NCI-H748 (cell line): Measurements from ENCODE around the gene ST6GALNAC1.
"Not testable (repeated sequence)": the region's sequence is repeated elsewhere in the genome, so short reads cannot be mapped to it uniquely, and the experiment has no call there.

Source experiments
- DNase-seq: peaks from one replicate; lab custom pipeline; 2025; ENCODE audit not compliant: unreplicated experiment; lab: John Stamatoyannopoulos, UW

ST6GALNAC1 gene

DNA sequence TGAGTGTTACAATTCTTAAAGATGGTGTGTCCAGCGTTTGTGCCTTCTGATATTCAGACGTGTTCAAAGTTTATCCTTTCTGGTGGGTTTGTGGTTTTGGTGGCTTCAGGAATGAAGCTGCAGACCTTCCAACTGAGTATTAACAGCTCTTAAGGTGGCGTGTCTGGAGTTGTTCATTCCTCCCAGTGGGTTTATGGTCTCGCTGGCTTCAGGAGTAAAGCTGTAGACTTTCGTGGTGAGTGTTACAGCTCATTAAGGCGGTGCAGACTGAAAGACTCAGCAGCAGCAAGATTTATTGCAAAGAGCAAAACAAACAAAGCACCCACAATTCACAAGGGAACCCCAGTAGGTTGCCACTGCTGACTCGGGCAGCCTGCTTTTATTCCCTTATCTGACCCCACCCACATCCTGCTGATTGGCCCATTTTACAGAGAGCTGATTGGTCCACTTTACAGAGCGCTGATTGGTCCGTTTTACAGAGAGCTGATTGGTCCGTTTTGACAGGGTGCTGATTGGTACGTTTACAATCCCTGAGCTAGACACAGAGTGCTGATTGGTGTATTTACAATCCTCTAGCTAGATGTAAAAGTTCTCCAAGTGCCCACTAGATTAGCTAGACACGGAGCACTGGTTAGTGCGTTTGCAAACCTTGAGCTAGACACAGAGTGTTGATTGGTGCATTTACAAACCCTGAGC, 29.3 kb downstream of the ST6GALNAC1 start:
- DNase-seq: not testable (repeated sequence)

DNA sequence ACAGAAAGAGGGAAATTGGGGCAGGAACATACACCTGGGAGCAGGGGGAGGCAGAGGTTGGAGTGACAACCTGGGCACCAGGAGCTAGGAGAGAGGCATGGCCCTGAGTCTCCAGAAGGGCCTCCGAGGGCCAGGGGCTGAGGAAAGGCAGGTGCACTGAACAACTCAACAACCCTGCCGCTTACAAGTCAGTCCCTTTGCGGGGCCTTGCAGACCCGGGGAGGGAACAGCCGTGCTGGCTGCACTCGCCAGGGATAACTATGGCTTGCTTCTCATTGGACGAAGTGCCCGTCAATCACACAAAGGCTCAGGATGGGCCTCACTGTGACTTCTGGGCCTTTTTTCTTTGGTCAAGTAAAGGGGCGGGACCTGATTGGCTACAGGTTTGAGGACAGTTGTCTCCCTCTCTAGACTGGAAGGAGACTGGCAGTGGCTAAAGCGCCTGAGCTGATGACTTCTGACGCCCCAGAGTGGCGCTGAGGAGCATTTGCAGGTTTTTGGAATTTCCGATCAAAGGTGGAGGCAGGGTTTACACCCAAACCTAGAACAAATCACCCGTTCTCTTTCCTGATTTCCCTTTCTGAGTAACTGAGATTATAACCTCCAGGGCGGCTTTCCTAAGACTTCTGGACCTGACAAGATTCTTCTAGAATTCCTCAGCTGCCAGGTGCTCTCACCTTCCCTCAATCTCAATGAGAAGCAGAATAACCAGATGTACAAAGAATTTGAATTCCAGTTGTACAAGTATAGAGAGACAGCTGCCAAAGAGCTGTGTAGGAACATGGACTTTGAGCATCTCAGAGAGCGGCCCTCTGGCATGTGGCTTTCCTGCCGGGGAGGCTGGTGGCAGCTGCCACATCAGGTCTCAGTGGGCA, 30.3 kb downstream of the ST6GALNAC1 start:
- DNase-seq: no peak

DNA sequence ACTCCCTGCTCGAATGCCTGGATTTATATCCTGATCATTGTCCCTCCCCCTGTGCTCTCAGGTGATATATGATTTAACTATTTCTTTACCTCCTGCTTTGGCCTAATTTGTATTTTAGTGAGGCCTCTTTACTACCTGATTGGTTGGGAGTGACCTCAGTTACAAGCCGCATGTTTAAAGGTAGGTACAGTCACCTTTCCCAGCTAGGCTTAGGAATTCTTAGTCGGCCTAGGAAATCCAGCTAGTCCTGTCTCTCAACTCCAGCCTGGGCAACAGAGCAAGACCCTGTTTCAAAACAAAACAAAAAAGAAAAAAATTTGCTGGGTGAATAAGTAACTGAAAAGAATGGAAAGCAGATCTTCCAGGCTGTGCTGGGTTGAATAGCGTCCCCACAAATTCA, 31.1 kb downstream of the ST6GALNAC1 start:
- DNase-seq: no peak

DNA sequence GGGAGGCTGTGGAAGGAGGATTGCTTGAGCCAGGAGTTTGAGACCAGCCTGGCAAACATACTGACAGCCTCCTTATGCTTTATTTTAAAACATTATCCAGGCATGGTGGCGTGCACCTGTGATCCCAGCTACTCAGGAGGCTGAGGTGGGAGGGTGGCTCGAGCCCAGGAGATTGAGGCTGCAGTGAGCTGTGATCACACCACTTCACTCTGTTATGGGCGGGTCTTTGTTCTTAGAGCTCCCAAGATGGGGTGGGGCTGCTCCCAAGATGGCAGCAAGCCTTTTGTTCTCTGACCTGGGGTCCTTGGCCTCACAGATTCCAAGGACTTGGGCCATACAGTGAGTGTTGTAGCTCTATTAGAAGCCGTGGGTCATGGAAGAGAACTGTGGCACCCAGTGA, 31.8 kb downstream of the ST6GALNAC1 start:
- no peak for DNase-seq

DNA sequence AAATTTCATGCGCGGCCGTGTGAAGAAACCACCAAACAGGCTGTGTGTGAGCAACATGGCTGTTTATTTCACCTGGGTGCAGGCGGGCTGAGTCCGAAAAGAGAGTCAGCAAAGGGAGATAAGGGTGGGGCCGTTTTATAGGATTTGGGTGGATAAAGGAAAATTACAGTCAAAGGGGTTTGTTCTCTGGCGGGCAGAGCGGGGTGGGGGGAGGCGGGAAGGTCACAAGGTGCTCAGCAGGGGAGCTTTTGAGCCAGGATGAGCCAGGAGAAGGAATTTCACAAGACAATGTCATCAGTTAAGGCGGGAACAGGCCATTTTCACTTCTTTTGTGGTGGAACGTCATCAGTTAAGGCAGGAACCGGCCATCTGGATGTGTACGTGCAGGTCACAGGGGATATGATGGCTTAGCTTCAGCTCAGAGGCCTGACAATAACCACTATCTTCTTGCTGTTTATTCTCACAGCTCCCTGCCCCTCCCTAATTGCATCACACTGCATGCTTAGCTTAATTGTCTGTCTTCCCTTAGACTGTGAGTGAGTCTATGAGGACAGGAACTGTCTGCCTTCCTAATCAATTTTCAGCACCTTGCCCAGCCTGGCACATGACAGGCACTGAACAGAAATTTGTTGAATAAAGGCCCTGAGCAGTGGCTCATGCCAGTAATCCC, 32.3 kb downstream of the ST6GALNAC1 start:
- peak; percentile 31 for DNase-seq

DNA sequence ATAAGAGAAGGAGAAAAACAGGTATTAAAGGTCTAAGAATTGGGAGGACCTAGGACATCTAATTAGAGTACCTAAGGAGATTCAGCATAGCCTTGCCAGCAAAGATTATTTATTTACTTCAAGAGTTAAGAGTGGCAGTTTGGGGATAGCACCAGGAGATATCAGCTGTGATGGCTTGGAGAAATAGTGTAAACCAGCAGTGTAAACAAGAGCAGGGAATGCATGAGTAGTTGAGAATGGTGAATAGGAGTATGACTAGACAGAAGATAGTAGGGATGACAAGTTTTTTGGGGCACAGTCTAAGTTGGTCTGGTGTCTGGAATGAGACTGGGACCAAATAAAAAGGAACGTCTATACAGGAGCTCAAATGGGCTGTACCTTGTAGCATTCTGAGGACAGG, 36.9 kb downstream of the ST6GALNAC1 start:
- not testable (repeated sequence) for DNase-seq

DNA sequence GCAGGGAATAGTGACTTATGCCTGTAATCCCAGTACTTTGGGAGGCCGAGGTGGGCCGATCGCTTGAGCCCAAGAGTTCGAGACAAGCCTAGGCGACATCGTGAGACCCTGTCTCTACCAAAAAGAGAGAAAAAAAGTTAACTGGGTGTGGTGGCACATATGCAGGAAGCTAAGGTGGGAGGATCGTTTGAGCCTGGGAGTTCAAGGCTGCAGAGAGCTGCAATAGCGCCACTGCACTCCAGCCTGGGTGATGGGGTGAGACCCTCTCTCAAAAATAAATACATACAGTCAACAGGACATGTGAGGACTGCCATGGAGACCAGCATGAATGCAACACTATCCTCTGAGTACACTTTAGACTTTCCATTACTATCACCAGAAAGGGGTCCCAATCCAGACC, 42.5 kb downstream of the ST6GALNAC1 start:
- DNase-seq: no peak

DNA sequence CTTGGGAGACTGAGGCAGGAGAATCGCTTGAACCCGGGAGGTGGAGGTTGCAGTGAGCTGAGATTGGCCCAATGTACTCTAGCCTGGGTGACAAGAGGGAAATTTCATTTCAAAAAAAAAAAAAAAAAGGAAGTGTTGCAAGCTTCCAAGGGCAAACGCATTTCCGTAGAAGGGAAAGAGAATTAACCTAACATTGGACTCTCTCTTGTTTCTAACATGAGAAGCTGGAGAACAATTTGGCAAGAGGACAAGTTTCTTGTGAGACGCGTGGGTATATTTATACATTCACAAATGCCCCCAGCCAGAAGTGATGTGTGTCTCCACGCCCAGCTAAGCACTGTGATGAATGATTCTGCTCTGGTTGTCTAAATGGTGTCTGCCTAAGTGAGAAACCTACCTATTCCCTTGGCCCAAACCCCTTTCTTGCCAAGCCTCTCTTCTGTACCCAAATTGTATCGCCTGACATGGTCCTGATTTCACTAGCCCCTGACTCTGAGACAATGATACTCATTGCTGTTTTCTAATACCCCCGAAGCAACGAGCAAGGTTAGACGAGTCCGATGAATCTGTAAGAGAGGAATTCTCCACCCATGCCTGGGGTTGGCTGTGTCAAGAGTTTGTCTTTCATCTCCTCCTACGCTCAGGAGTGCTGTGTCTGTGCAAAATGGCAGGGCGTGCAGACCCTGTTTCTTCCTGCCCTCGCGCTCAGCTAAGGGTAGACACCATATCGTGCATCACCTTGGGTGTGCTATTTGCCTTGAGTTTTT, 43.7 kb downstream of the ST6GALNAC1 start:
- no peak for DNase-seq

DNA sequence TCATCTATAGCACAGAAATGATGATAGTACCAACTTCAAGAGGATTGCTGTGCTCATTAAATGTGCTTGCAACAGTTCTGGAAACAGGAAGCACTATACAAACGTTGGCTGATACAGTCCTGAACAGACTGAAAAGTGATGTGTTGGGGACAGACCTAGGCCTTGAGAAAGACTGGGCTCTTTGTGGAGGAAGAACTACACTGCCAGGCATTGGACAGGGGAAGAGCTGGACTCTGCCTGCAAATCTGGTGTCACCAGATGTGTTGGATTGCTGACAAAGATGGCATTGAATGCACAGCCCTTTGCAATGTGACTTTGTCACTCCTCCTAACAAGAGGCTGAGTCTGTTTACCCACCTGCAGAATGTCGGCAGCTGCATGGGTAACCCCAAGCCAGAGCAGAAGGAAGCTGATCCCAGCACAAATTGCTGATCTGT, 45.5 kb downstream of the ST6GALNAC1 start:
- DNase-seq: peak; percentile 55

DNA sequence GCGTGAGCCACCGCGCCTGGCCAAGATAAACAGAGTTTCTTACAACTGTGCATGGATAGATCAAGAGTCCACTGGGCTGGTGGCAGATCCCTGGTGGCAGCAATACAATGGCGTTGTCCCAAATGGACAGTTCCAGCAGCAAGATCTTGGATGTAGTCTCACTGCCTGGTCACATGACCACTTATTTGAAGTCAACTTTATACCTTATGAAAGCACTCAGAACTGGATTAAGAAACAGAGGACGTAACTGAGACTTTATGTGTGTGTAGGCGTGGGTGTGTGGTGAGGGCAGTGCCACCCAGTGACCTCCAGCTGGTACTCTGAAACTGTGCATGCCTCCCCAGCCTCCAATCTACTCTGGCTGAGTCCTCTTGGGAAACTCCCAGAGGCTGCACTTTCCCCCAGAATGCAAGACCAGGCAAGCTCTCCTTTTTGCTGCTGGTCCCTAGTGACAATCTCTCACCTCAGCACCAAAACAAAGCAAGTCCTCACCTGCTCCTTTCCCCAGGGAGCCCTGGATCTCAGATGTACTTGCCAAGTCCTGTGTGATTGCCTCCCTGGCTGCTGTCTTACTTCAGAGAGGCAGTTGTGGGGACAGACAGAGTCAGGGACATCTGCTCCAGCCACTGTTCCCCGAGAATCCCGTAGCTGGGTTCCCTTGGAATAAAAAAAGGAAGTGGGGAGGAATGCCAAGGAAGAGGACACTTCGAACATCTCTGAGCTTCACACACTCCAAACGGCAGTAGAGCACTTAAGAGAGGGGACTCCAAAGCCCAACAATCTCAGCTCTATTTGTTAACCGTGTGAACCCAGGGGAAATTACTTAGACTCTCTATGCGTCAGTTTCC, 46.2 kb downstream of the ST6GALNAC1 start:
- DNase-seq: no peak

DNA sequence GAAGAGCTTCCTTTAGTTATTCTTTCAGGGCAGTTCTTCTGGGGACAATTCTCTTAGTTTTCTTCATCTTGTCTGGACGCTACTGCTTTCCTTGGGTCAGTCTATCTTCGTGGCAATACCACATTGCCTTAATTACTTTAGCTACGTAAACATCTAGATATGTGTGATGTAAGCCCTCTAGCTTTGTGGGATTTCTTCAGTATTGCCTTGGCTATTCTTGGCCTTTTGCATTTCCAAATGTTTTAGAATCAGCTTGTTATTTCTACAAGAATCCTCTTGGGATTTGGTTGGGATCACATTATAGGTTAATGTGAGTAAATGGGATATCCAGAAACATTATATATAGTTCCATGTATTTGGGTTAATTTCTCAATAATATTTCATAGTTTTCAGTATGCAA, 48.9 kb downstream of the ST6GALNAC1 start:
- DNase-seq: no peak

DNA sequence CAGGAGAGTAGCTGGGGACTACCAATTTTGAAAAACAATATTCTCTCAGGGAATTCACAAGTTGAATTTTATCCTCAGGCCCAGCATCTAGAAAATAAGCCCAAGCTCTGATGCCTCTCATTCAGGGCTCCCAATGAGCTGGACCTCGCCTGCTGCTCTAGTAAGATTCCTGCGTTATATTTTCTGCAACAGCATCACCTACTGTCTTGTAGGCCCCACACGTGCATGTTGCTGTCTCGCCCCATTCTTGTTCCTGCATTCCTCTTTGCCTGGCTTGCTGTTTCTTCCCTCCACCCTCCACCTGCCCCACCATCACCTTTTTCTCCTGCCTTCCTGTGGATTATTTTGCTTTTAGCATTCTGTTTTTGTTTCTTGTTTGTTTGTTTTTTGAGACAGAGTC, 49.6 kb downstream of the ST6GALNAC1 start:
- DNase-seq: no peak

DNA sequence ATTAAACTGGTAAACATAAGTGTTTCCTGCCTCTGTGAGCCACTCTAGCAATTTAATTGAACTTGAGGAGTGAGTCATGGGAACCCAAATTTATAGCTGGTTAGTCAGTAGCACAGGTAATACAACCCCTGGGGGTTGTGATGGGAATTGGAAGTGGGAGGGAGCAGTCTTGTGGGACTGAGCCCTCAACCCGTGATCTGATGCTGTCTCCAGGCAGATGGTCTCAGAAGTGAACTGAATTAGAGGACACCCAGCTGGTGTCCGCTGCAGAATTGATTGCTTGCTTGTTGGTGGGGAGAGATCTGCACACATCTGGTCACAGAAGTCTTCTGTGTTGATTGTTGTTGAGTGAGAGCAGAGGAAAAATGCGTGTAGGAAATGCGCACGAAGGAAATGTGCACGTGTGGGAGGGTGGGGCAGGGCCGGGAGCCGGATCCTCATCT, 50.2 kb downstream of the ST6GALNAC1 start:
- DNase-seq: peak; percentile 11

DNA sequence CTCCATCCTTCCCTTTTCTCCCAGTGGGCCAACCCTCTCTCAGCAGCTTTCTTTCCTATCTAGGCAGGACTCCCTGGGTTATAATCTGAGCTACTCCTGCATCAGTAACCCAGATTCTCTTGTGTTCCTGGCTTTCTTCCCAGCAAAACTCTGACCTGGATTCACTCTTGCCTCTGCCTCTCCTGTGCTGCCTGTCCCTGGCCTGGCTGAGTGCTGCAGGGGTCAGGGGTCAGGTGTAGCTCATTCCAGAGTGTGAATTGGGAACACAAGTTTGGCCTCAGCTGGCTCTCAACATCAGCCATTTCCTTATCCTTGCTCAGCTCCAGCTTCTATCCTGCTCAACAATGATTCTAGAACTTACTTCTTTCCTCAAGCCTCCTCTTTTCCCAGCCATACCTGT, 55.4 kb downstream of the ST6GALNAC1 start:
- no peak for DNase-seq

DNA sequence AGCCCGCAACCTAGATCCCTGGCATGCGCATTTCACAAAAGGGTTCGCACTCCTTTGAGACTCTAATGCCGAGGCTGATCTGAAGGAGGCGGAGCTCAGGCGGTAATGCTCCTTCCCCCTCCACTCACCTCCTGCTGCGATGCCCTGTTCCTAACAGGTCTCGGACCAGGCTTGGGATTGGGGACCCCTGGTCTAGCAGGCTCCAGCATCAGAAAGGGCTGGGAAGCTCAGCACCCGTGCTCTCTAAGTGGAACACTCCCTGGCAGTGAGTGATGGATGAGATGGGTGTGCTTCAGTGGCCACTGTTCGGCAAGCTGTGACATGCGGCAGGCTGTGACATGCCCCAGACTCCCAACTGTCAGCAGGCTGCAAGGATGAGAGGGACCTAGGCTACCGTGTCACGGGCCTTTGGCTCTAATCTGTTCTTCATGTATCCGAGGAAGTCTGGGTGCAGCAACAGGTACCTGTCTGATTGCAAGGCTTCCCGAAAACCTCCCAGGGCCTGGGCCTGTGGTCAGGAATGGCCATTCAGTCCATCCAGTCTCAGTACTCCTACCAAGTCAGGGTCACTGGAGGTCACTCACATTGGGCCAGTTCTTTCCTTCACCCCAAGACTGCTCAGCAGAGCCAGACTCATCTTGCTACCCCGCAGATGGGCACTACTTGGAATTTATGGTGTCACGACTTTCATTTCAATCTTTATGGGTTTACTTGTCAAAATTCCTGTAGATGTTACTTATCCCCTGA, 56.6 kb downstream of the ST6GALNAC1 start:
- DNase-seq: no peak

DNA sequence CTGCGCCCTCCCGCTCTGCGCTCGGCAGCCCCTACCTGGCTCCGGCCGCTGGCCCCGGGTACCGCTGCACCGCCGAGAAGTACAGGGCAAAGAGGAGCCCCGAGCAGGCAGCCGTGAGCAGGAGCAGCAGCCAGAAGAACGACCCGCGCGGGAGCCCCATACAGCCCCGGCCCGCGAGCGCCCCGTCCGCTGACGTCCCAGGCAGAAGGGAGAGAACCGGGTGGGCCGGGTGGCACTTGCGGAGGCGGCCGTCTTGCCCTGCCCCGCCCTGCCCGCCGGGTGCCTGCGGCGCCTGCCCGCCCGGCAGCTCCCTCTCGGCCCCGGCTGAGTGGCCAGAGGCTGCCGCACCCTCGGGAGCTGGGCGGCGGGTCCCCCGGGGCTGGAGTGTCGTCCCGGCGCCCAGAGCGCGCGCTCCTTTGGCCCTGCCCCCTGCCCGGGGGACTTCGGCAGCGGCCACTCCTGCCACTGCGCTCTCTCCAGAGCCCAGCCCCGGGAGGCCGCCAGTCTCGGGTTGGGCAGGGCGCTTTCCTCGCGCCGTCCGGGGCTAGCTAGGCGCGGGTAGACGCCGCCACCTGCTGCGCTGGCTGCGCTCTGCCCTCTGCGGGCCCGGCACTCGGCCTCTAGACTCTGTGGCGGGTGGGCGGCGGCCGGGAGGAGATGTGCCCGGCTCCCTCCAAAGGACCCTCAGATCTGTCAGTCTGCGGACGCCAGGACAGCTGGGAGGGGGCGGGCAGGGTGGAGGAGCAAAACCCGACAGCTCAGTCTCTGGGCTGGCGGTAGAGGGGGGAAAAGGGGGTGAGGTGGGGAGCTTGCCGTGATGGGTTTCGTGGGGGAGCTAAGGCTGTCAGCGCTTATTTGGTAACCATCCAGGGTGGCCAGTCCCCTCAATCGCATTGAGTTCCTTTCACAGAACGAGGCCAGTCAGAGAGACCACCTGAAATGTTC, 57.6 kb downstream of the ST6GALNAC1 start, which contains the start of gene ST6GALNAC2:
Gene ST6GALNAC2 (minus strand): TSS at position 212 of the 945 bp plus-strand sequence. CDS start 52 bp downstream, at position 160.
- peak; percentile 45 for DNase-seq

DNA sequence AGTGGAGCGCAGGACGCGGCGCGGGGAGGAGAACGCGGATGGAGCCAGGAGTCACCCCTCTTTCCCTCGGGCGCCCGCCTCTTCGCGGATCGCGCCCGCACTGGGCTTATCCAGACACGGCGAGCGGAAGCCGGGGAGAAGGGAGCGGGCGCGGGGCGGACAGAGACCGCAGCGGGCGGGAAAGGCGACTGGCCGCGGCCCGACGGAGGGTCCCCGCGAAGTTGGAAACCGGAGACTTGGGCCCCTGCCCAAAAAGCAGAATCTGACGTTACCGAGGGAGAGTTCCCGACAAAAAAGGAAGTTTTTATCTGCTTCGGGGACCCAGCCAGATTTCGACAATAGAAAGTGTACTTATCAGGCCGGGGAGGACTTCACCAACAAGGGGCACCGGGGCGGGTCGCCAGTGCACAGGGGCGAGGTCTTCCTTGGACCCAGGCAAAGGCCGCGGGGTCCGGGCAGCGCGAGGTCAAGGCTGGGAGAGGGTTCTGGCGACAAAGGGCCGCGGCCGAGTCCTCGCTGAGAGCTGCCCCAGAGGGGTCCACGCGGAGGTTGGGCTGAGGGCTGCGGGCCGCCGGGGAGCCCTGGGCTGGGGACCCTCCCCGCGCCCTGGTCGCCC, 58.4 kb downstream of the ST6GALNAC1 start:
- DNase-seq: peak; percentile 14
